Bronchial epithelial cell (primary cell): ENCODE results near the gene EIF2D. TPM values are rescaled to one million over a fixed set of nuclear protein-coding genes. Genes with fewer than 3 reads are reported as not detected.

Experiments used
- DNase-seq: peaks from one replicate; pipeline ENCODE4 v3.0.0-alpha.2; 2010; ENCODE audit warnings: low read depth
- FAIRE-seq: peaks from 2 replicates; lab custom pipeline; 2011; peaks lifted over from hg19 to GRCh38; lab: Jason Lieb, UNC
- H3K27me3 ChIP-seq: 2 replicates; pipeline ENCODE4 v1.5.1; 2011; ENCODE audit warnings: low read length; ENCODE audit not compliant: control insufficient read depth, insufficient read depth
- H3K36me3 ChIP-seq: 2 replicates; pipeline ENCODE4 v1.5.1; 2011; ENCODE audit warnings: low read length; ENCODE audit not compliant: control insufficient read depth, insufficient read depth
- H3K4me3 ChIP-seq: 2 replicates; pipeline ENCODE4 v1.5.1; 2011; ENCODE audit warnings: mild to moderate bottlenecking, low read depth, low read length, control low read depth
- CTCF ChIP-seq: IDR thresholded peaks from 2 replicates; pipeline ENCODE4 v1.5.1; 2011; ENCODE audit warnings: mild to moderate bottlenecking, moderate library complexity, low read length, control low read depth, inconsistent platforms; ENCODE audit not compliant: insufficient read depth, severe bottlenecking
- total RNA-seq: library from RNA; depleted of rRNA; stranded (reverse); fragments of >200 nt; gene quantifications from 2 replicates; pipeline ENCODE4 v1.2.1, GENCODE V29; 2014

EIF2D gene
- total RNA-seq, 1 donor from 2014 or later: 56.1 TPM

- Histone ChIP-seq H3K27me3 (no peaks in the 10 kb centered on the region), H3K36me3 (peaks cover 8% of the 10 kb centered on the region), H3K4me3 (no peak overlapping the region)
- no peak for FAIRE-seq
- no peak for TF ChIP-seq CTCF
- peak; percentile 51 for DNase-seq
Observed at GRCh38 chr1:206651958-206652890, 40.0 kb upstream of the EIF2D start.

- Histone ChIP-seq H3K27me3 (no peaks in the 10 kb centered on the region), H3K4me3 (no peak overlapping the region), H3K36me3 (peaks cover 8% of the 10 kb centered on the region)
- FAIRE-seq: no peak
- TF ChIP-seq CTCF: no peak
- no peak for DNase-seq
Observed at GRCh38 chr1:206651014-206651413, 38.7 kb upstream of the EIF2D start.

GRCh38 chr1:206649261-206649921 is 37.1 kb upstream of the EIF2D start:
- FAIRE-seq: no peak
- peaks cover 8% of the 10 kb centered on the region for H3K36me3 ChIP-seq
- H3K27me3 ChIP-seq: no peaks in the 10 kb centered on the region
- no peak for TF ChIP-seq CTCF
- DNase-seq: no peak
- H3K4me3 ChIP-seq: no peak overlapping the region

- FAIRE-seq (no peak), DNase-seq (no peak)
- Histone ChIP-seq H3K4me3 (no peak overlapping the region), H3K36me3 (peaks cover 8% of the 10 kb centered on the region), H3K27me3 (no peaks in the 10 kb centered on the region)
- no peak for TF ChIP-seq CTCF
Observed at GRCh38 chr1:206647224-206647623, 35.0 kb upstream of the EIF2D start.

- no peak overlapping the region for H3K4me3 ChIP-seq
- no peak for TF ChIP-seq CTCF
- DNase-seq (no peak), FAIRE-seq (no peak)
- no peaks in the 10 kb centered on the region for H3K27me3 ChIP-seq
- H3K36me3 ChIP-seq: peaks cover 8% of the 10 kb centered on the region
Observed at GRCh38 chr1:206646504-206646903, 34.2 kb upstream of the EIF2D start.
